ENCODE measurements around the gene NOP9. TPM values are rescaled to one million over a fixed set of nuclear protein-coding genes. Genes with fewer than 3 reads are reported as not detected.
A peak's percentile ranks its signal among the peaks of the same experiment; 100 is the strongest.

Gene NOP9, protein sequence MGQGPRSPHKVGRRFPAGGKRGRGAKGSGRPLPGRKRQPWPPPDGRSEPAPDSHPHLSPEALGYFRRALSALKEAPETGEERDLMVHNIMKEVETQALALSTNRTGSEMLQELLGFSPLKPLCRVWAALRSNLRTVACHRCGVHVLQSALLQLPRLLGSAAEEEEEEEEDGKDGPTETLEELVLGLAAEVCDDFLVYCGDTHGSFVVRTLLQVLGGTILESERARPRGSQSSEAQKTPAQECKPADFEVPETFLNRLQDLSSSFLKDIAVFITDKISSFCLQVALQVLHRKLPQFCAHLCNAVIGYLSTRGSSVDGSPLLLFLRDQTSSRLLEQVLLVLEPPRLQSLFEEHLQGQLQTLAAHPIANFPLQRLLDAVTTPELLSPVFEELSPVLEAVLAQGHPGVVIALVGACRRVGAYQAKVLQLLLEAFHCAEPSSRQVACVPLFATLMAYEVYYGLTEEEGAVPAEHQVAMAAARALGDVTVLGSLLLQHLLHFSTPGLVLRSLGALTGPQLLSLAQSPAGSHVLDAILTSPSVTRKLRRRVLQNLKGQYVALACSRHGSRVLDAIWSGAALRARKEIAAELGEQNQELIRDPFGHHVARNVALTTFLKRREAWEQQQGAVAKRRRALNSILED
- total RNA-seq (2014; rRNA removed; shearing (Covaris generic)) = 16.2 and 16.6 TPM in 2 replicates
- polyA plus RNA-seq (2014; cell fraction: nucleus; rRNA removed) = 34.8 and 36.7 TPM in 2 replicates

DNA sequence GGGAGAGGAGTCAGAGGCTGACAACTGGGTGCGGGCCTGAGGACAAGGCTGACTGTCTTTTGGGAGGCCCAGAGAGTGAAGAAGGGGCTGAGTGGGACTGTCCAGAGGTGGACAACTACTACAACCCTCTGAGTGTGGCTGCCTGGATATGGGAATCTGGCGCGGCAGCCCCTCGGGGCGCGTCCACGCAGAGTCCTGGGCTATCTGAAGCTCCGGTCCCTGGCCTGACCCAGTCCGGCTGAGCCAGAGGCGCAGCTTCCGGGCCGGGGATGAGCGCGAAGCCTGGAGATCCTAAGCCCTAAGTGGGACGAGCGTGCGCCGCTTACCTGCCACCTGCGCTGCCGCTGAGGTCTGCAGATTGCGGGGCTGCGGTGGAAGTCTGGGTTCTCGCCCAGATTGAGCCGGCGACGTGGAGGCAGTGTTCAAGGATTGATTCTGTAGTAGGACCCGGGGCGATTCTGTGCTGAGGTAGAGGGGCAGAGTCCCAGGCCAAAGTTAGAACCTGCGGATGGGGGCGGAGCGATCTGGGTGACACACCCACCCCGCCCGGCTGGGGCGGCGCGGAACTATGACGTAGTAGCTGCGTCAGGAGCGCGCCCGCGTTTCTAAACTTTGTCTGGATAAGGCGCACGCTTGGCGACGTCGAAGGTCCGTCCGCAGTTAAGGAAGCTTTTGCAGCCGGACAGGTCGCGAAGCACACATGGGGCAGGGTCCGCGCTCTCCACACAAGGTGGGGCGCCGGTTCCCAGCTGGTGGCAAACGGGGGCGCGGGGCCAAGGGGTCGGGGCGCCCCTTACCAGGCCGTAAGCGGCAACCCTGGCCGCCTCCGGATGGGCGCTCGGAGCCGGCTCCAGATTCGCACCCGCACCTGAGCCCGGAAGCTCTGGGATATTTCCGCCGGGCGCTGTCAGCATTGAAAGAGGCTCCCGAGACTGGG lies at the start of gene NOP9, which contains the start of gene DHRS1:
TSS of gene NOP9 (plus strand) at position 596 of the 937 bp plus-strand sequence. CDS start at position 701, 105 bp downstream.
TSS of gene DHRS1 (minus strand) at position 526 of the 937 bp plus-strand sequence. CDS start 674 bp downstream, outside the sequence.
- DNase-seq (ENCODE audit: extremely low read depth, low read depth) = peak; percentile 85

- no peak for DNase-seq (ENCODE audit: extremely low read depth, low read depth)
These were observed 49.3 kb upstream of the NOP9 start for GRCh38 chr14:24250354-24250753.

GRCh38 chr14:24251880-24252288 lies 47.8 kb upstream of the NOP9 start:
- no peak for DNase-seq (ENCODE audit: extremely low read depth, low read depth)

DNA sequence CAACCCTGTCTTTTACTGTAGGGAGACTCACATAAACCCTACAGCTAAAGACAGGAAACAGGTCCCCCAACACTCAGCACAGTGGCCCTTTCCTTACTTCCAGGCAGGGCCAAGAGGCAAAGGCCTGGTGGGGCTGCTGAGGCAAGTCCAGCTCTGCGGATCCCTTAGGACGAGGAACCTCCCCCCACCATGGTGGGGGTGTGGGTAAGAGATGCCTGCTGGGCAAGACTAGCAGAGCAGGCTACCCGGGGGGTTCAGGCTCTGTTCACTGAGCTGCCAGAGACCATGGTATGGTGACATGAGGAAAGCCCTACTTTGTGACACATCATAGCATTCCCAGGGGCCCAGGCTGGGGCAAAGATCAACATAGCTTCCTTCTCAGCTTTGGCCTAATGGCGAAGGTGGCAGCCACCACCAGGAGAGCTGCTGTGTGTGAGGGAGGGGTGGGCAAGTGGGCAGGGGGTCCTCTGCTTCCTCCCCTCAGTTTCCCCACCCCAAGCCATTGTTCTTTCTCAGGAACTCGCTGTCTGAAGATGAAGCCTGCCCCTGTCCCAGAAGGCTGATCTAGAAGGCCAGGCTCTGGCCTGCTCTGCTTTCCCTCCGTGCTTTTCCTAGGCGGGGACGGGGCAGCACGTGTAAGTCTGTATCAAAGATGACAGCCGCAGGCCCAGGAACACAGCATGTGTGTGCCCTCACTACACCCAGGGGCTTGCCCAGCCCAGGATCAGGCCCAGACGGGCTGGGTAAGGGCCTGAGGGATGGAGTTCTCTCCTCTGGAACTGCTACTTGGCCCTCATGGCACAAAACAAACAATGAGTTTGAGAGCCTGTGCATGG lies 47.1 kb upstream of the NOP9 start:
- no peak for DNase-seq (ENCODE audit: extremely low read depth, low read depth)

- no peak for DNase-seq (ENCODE audit: extremely low read depth, low read depth)
These were observed 45.7 kb upstream of the NOP9 start for GRCh38 chr14:24253936-24254335.

- DNase-seq (ENCODE audit: extremely low read depth, low read depth) = no peak
These were observed 44.8 kb upstream of the NOP9 start for GRCh38 chr14:24254630-24255392.

DNA sequence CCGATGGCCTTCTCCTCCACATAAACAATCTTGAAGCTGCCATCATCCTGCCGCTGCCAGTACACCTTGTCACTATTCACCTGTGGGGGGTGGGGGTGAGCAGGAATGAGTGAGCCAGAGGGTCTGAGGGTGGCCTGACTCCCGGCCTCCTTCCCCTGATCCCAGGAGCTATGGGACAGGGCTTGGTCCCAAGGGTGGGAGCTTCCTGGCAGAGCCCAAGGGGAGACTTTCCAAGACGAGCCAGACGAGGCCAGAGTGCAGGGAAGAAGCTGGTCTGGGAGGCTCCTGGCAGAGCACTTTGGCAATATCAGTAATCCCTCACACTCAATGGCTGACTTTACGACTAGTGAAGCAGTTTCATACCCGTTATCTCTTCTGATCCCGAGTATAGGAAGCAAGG lies 44.2 kb upstream of the NOP9 start:
- no peak for DNase-seq (ENCODE audit: extremely low read depth, low read depth)

GRCh38 chr14:24255931-24256711 lies 43.5 kb upstream of the NOP9 start:
- no peak for DNase-seq (ENCODE audit: extremely low read depth, low read depth)

- DNase-seq (ENCODE audit: extremely low read depth, low read depth) = no peak
These were observed 42.7 kb upstream of the NOP9 start for GRCh38 chr14:24256960-24257359.

DNA sequence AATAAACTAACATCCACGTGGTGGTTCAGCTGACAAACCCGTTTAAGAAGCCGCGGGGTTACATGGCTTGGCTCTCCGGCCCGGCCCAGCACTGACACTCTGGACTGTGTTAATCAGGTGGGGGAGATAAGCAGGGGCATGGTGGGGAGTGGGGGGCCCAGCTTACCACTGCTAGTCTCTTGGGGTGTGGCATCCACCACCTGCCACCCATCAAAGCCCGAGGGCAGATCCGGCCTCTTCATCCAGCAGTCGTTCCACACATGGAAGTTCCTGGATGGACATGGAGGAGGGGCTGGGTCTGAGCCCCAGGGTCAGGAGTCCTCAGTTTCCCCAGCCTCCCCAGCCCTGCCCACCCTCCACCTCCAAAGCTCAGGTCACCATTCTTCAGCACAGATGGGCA lies 41.5 kb upstream of the NOP9 start:
- DNase-seq (ENCODE audit: extremely low read depth, low read depth) = no peak

GRCh38 chr14:24258548-24259265 lies 40.9 kb upstream of the NOP9 start:
- DNase-seq (ENCODE audit: extremely low read depth, low read depth) = no peak

DNA sequence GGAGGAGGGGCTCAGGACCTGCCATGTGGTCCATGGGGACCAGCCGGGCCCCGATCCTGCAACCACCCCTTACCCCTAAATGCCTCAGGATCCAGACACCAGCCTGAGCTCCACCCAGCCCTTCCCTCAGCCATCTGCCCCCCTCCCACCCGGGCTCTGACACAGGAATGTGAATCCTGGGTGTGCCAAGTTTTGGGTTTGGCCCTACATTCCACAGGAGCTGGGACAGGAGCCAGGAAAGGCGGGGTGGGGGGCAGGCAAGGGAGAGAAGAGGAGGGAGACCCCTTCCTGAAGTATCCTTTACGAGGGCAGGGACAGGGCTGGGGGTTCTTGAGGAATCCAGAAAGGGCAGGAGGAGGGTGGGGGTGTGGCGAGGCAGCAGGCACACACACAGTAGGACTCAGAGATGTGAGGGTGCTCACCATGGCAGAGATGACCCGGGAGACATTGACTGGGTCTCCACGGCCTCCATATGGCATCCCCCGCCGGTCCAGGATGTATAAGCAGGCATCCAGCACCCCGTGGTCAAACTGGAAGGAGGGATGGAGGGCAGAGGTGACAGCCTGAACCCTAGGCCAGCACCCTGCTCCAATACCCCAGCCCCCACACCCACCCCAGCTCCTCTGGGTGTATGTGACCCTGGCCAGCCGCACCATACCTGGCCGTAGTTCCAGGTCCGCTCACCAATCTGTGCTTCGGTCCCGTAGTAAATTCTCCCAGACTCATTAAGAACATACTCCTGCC lies 40.2 kb upstream of the NOP9 start:
- peak; percentile 56 for DNase-seq (ENCODE audit: extremely low read depth, low read depth)

- DNase-seq (ENCODE audit: extremely low read depth, low read depth) = no peak
These were observed 39.4 kb upstream of the NOP9 start for GRCh38 chr14:24260026-24260779.

DNA sequence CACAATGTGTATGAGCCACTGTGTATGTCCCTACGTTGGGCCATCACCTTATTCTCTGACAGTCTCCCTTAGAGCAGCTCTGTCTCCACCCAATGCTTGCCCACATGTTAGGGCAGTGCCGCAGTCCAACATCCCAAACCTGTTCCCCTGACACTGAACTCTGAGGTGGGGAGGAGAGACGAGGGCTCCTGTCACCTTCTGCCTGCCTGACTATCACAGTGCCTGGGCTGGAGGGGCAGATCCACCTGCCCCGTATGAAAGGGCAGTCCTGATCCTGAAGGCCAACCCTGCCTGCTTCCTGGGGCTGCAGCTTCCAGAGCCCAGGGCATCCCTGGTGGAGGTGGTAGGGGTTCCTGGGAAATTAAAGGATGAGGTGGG lies 38.9 kb upstream of the NOP9 start:
- DNase-seq (ENCODE audit: extremely low read depth, low read depth) = no peak

DNA sequence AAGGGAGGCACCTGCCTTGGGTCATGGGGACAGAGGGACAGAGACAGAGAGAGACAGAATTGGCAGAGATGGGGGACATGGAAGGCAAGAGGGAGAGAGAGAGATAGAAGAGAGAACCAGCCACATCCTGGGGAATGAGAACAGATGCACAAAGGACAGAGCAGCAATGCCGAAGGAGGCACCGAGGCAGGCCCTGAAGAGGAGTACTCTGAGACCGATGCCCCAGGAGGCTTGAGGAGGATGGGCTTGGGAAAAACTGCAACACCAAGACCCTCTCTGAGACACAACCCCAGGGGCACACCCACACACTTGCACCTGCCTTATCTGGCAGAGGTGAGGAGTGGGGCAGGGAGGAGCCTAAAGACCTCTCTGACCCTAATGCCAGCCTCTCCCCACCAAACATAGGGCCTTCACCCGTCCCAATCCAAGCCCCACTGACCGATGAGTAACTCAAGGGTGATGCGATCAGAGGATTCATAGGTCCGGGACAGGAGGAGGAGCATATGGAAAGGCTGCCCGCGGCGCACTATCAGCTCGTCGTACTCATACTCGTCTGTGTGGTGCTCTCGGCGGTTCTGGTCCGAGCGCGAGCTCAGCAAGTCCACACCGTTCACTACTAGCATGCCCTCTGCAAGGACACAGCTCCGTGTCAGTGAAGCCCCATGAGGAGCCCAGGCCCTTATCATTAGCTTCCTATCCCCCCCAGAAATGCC lies 38.2 kb upstream of the NOP9 start:
- no peak for DNase-seq (ENCODE audit: extremely low read depth, low read depth)

DNA sequence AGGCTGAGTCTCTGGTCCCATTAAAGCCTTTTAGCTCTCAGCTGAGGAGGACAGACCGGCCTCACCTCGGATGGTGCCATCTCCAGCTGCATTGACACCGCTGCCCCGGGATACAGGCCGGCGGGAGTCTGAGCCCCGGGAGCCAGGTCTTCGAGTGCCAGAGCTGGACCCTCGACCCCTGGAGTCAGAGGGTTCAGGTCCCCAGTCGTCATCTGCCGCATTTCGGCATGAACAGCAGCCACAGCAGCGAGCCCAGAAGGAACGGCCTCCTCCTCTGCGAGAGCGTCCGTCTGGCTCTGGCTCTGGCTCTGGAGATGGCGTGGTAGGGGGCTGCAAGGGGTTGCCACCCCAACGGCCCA lies 37.7 kb upstream of the NOP9 start:
- no peak for DNase-seq (ENCODE audit: extremely low read depth, low read depth)

Measured in NCI-H460 (cell line).